ENCODE data around the gene OPCML.

Gene OPCML

GRCh38 chr11:133154076-133154475 lies 378.2 kb downstream of the OPCML start:
- Histone ChIP-seq H3K9ac (ENCODE audit: low read depth, low read length, poor library complexity, severe bottlenecking) (no peak overlapping the region), H3K9me2 (replicated peaks; ENCODE audit: low read depth, low read length) (no peaks in the 10 kb centered on the region), H3K4me2 (ENCODE audit: low read depth, low read length, poor library complexity, severe bottlenecking) (no peak overlapping the region), H3K4me1 (ENCODE audit: insufficient read depth, low read length, poor library complexity, severe bottlenecking) (no peaks in the 10 kb centered on the region), H3K79me2 (ENCODE audit: insufficient read depth, low read length) (no peaks in the 10 kb centered on the region), H3F3A (ENCODE audit: low read depth) (no peaks in the 10 kb centered on the region), H3K9me3 (ENCODE audit: insufficient read depth, low read depth, low read length) (peaks cover 9% of the 10 kb centered on the region; the same call in 1 of the 2 replicates), H4K20me1 (ENCODE audit: insufficient read depth, low read length, poor library complexity, severe bottlenecking) (no peaks in the 10 kb centered on the region), H3K36me3 (ENCODE audit: insufficient read depth, low read length) (no peaks in the 10 kb centered on the region), H2AFZ (ENCODE audit: low read length) (no peak overlapping the region), H3K27me3 (ENCODE audit: insufficient read depth, low read length, poor library complexity, severe bottlenecking) (no peaks in the 10 kb centered on the region), H3K4me3 (ENCODE audit: low read length, poor library complexity, severe bottlenecking) (no peak overlapping the region)
- no peak for TF ChIP-seq EZH2phosphoT487 (IDR thresholded peaks at IDR 0.05; ENCODE audit: borderline replicate concordance)
- no peak for TF ChIP-seq CTCF (conservative IDR thresholded peaks at IDR 0.05; ENCODE audit: low read length)

GRCh38 chr11:133153031-133153430 lies 379.3 kb downstream of the OPCML start:
- H3K4me1 ChIP-seq (ENCODE audit: insufficient read depth, low read length, poor library complexity, severe bottlenecking), result no peaks in the 10 kb centered on the region
- no peak overlapping the region for H3K4me3 ChIP-seq (ENCODE audit: low read length, poor library complexity, severe bottlenecking)
- H3K9me2 ChIP-seq (replicated peaks; ENCODE audit: low read depth, low read length), result no peaks in the 10 kb centered on the region
- no peaks in the 10 kb centered on the region for H3K79me2 ChIP-seq (ENCODE audit: insufficient read depth, low read length)
- H3K27me3 ChIP-seq (ENCODE audit: insufficient read depth, low read length, poor library complexity, severe bottlenecking), result no peaks in the 10 kb centered on the region
- no peak for TF ChIP-seq CTCF (conservative IDR thresholded peaks at IDR 0.05; ENCODE audit: low read length)
- no peak for TF ChIP-seq EZH2phosphoT487 (IDR thresholded peaks at IDR 0.05; ENCODE audit: borderline replicate concordance)
- no peaks in the 10 kb centered on the region for H3F3A ChIP-seq (ENCODE audit: low read depth)
- no peak overlapping the region for H3K4me2 ChIP-seq (ENCODE audit: low read depth, low read length, poor library complexity, severe bottlenecking)
- no peaks in the 10 kb centered on the region for H4K20me1 ChIP-seq (ENCODE audit: insufficient read depth, low read length, poor library complexity, severe bottlenecking)
- no peaks in the 10 kb centered on the region for H3K36me3 ChIP-seq (ENCODE audit: insufficient read depth, low read length)
- no peak overlapping the region for H3K9ac ChIP-seq (ENCODE audit: low read depth, low read length, poor library complexity, severe bottlenecking)
- H2AFZ ChIP-seq (ENCODE audit: low read length), result no peak overlapping the region
- peaks cover 12% of the 10 kb centered on the region; the same call in 1 of the 2 replicates for H3K9me3 ChIP-seq (ENCODE audit: insufficient read depth, low read depth, low read length)

- no peak for TF ChIP-seq CTCF (conservative IDR thresholded peaks at IDR 0.05; ENCODE audit: low read length)
- Histone ChIP-seq H3K4me3 (ENCODE audit: low read length, poor library complexity, severe bottlenecking) (no peak overlapping the region), H3K9ac (ENCODE audit: low read depth, low read length, poor library complexity, severe bottlenecking) (no peak overlapping the region)
Measured at GRCh38 chr11:133149698-133150097, 382.6 kb downstream of the OPCML start.

More at GRCh38 chr11:133149698-133150097, 382.6 kb downstream of the OPCML start:
- H3F3A ChIP-seq (ENCODE audit: low read depth), result no peaks in the 10 kb centered on the region
- H3K9me2 ChIP-seq (replicated peaks; ENCODE audit: low read depth, low read length), result no peaks in the 10 kb centered on the region
- no peaks in the 10 kb centered on the region for H3K27me3 ChIP-seq (ENCODE audit: insufficient read depth, low read length, poor library complexity, severe bottlenecking)
- H3K36me3 ChIP-seq (ENCODE audit: insufficient read depth, low read length), result no peaks in the 10 kb centered on the region
- H4K20me1 ChIP-seq (ENCODE audit: insufficient read depth, low read length, poor library complexity, severe bottlenecking), result no peaks in the 10 kb centered on the region
- H3K4me2 ChIP-seq (ENCODE audit: low read depth, low read length, poor library complexity, severe bottlenecking), result no peak overlapping the region
- H2AFZ ChIP-seq (ENCODE audit: low read length), result no peak overlapping the region
- no peaks in the 10 kb centered on the region for H3K4me1 ChIP-seq (ENCODE audit: insufficient read depth, low read length, poor library complexity, severe bottlenecking)
- H3K9me3 ChIP-seq (ENCODE audit: insufficient read depth, low read depth, low read length), result peaks cover 7% of the 10 kb centered on the region; the same call in 1 of the 2 replicates
- H3K79me2 ChIP-seq (ENCODE audit: insufficient read depth, low read length), result no peaks in the 10 kb centered on the region
